ENCODE data around the gene BEND4. TPM values are rescaled to one million over a fixed set of nuclear protein-coding genes. Genes with fewer than 3 reads are reported as not detected.

The BEND4 gene
- polyA plus RNA-seq, 12 donors, result 0.01 to 0.30 (median 0.05) TPM; not detected in 3

GRCh38 chr4:42112846-42113245, 39.6 kb downstream of the BEND4 start:
- DNase-seq, result no peak

DNA sequence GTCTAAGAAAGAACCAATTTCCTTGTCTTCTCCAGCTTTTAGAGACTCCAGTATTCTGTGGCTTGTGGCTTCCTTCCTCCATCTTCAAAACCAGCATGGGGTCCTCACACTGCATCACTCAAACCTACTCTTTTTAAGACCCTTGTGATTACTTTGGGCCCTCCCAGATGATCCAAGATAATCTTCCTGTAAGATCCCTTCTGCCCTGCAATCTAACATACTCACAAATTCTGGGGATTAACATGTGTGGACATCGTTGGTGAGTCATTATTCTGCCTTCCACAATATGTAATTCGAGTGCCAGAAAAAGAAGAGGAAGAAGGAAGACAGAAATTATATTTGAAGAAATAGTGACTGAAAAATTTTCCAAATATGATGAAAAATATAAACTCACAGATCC, 47.9 kb downstream of the BEND4 start:
- DNase-seq, result no peak

GRCh38 chr4:42101446-42101975, 50.9 kb downstream of the BEND4 start:
- no peak for DNase-seq

GRCh38 chr4:42088386-42088785, 64.1 kb downstream of the BEND4 start:
- DNase-seq, result no peak

GRCh38 chr4:42083816-42084215, 68.6 kb downstream of the BEND4 start:
- DNase-seq, result no peak

DNA sequence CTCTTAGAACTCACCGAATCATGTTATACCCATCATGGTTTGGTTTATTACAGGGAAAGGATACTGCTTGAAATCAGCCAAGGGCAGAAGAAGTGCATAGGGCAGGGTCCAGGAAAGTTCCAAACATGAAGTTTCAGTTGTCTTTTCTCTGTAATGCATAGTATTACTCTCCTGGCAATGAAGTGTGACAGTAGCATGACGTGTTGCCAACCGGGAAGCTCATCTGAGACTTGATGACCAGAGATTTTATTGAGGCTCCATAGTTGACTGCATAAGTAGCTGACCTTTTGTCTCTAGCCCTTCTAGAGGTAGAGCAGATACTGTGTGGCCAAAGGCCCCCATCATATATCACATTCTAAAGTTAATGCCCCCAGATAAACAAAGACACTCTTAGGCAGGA, 72.1 kb downstream of the BEND4 start:
- no peak for DNase-seq

- DNase-seq, result no peak
These were observed 74.2 kb downstream of the BEND4 start for GRCh38 chr4:42078184-42078801.

DNA sequence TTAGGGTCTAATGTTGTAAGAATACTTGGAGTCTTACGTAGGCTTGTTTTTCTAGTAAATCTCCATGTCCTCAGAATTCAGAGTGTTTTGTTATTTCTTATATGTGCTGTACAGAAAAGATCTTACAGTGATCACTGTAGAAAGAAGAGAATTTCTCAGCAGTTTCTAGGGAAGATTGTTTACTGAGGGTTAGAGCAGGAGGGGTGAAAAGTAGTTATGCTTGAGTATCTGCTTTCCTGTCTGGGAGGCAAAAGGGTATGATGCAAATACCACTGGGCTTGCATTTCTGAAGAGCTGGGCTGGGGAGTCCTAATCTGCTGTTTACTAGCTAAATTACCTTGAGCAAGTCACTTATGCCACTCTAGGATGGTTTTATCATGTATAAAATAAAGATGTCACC, 78.2 kb downstream of the BEND4 start:
- no peak for DNase-seq

DNA sequence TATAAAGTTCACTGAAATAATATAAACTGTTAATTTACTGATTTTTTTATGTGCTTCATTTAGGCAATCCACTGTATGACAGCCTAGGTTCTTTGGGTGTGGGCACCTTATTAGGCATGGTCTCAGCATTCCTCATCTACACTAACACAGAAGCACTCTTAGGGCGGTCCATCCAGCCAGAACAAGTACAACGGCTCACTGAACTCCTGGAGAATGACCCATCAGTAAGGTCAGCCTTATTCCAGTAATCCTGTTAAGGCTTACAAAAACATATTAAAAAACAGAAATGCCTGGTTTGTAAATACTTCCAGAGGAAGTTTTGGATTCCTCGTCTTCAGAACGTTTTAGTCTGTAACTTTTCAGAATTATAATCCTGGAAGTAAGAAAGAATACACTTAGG, 82.0 kb downstream of the BEND4 start:
- no peak for DNase-seq

DNA sequence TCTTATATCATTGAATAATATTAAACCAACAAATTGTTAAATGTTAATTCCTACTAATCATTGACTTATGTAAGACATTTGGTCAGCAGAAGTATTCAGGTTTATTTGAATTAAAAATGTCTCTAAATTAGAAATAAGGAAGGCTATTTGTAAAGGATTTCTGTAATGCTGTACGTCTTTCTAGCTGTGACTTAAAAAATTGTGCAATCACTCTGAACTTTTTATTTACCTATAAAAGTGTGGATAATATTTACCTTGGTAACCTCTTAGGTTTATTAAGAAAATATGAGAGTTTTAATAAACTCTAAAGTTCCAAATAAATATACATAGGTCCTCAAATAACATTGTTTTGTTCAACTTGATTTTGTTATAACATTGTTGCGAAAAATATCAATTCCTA, 85.2 kb downstream of the BEND4 start:
- no peak for DNase-seq

GRCh38 chr4:42066402-42066801, 86.1 kb downstream of the BEND4 start:
- DNase-seq, result no peak

Other genes starting within 250 kb of the BEND4 start
- gene TMEM33, start 217.2 kb downstream of the BEND4 start, polyA plus RNA-seq (ENCODE audit: insufficient read length in 12 of 12), result 10 to 100 TPM in 11 of 12 donors, not detected in 1; 17.5 to 39.4 (median 21.2) TPM
- under 1 TPM in 10 of 12 donors, not detected in 2; 0.05 to 0.68 (median 0.32) TPM for gene DCAF4L1, start 170.9 kb downstream of the BEND4 start, polyA plus RNA-seq (ENCODE audit: insufficient read length in 12 of 12)
- 10 to 100 TPM in 11 of 12 donors, not detected in 1; 41.2 to 70.8 (median 62.7) TPM for gene SLC30A9, start 162.1 kb downstream of the BEND4 start, polyA plus RNA-seq (ENCODE audit: insufficient read length in 12 of 12)
- gene SHISA3, start 244.8 kb upstream of the BEND4 start, polyA plus RNA-seq (ENCODE audit: insufficient read length in 12 of 12), result 10 to 100 TPM in 3 of 12 donors, 1 to 10 TPM in 8, not detected in 1; 4.3 to 18.2 (median 6.3) TPM

All from muscle of arm (tissue), 12 donors.